Uterus (tissue), 2 donors: Measurements from ENCODE around the gene DCBLD1.

Source experiments
- CTCF ChIP-seq, 4 experiments: fragments of 200-600 bp in 2 of 4; fragments of 450-650 bp in 2 of 4; sonication (generic) in 2 of 4; IDR thresholded peaks; one replicate each; pipeline ENCODE4 v1.5.1; 2016 to 2019; ENCODE audit warnings: antibody characterized with exemption in 4 of 4, mild to moderate bottlenecking in 2 of 4, moderate library complexity in 1 of 4
- POLR2A ChIP-seq, 2 donors: fragments of 450-650 bp; IDR thresholded peaks; one replicate each; pipeline ENCODE4 v1.6.1; 2016; ENCODE audit warnings: antibody characterized with exemption in 2 of 2, mild to moderate bottlenecking in 1 of 2, moderate library complexity in 1 of 2

- no peak for TF ChIP-seq POLR2A (IDR thresholded peaks at IDR 0.05)
- TF ChIP-seq CTCF (IDR thresholded peaks at IDR 0.05), result no peak
Measured at GRCh38 chr6:117561128-117561527, 78.7 kb downstream of the DCBLD1 start.
